Fibroblast of gingiva (primary cell): ENCODE results near the gene ANKRD63.

Source experiments
- DNase-seq: peaks from one replicate; pipeline ENCODE4 v3.0.0-alpha.2; 2011; ENCODE audit warnings: low read depth

The ANKRD63 gene

DNA sequence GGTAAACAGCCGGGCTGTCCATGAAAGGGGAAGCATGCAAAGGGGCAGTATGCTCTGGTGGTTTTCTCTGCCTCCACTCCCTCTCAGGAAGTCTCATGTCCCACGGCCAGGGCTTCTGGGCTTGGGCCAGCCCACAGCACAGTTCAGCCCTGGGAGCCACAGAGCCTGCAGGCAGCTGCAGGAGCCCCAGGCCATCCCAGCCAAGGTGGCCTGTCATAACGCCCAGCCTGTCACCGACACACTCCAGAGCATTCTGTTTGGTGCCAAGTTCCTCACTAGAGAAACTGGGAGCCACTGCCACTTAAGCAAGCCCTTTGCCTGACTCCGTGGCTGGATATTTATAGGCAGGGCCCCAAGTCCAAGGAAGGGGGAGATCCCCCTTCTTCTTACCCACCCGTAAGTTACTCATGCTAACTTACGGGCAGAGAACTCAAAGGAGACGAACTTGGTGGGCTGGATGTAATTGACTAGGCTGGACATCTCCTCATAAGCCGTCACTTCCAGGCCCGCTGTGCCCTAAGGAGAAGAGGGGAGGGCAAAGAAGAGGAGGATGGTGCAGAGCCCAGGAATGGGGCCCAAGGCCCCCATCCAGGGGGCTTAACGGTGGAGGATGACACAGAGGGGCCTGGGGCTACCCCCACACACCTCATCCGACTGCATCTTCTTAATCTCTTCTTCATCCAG, 13.2 kb upstream of the ANKRD63 start:
- DNase-seq = no peak

DNA sequence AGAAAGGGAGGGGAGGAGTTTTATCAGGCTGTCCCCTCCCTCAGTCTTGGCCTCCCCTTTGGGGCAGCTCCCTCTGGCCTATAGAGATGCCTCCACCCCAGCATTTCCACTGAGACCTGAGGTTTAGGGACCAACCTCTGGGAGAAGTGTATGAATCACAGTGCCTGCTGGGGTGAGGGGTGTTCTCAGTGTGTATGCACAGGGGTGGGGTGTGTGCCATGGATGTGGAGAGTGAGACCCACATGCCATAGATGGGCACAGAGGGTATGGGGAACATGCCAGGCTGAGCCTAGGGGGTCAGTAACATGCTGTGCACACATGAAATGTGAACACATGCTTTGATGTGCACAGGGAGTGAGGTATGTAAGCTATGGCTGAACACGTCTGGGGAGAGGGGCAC, 12.4 kb upstream of the ANKRD63 start:
- DNase-seq = no peak

DNA sequence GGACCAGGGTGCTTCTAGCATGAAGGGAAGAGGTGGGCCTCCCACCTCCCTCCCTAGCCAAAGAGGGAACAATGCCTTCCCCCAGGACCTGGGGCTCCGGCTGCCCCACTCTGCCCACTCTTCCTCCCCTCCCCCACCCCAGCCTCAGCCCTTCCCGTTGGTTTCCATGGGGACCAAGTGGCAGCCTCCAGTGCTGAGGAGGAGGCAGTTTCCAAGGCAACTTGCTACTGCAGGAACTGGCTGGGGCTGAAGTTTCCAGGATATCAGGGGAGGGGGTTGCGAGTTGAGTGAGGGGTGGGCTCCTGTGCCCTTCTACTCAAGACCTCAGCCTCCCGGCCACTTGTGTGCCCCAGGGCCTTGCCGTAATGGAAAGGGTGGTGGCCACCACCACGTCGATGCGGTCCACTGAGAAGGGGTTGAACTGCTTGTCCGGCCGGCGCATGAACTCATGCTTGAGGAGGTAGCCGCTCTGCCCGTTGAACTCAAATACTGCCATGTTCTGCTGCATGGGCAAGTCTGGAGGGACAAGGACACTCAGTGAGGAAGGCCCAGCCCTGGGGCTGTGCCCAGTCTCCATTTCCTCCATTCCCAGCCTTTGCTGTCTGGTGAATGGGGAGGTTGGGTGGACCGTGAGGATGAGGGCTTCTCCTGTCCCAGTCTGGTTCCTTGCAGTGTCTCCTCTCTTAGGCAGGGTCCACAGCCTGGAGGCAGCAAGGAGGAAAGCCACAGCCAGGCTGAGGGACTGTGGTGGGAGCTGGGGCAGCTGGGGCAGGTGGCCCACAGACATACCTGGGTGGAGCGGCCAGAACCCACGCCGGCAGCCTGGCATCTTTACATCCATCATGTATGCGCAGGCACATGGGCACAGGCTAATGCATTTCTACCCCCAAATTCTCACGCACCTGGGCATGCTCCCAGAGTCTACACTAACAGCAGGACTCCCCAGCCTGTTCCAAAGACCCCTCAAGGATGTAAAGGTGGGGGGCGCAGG, 11.3 kb upstream of the ANKRD63 start:
- no peak for DNase-seq

DNA sequence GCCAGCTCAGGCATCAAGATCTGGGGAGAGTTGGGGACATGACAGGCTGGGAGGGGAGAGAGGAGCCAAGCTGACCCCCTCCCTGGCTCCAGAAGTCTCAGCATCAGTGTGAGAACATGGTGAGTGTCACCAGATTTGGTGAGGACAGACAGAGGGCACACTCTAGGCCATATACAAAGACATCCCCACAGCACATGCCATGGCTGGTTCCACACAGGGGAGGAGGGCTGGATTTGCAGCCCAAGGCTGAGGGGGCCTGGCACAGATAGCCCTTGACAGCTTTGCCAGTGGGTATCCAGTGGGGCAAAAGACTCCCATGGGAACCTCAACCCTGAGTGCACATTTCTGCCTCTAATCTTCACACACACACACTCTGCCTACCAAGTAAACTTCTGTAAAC, 10.1 kb upstream of the ANKRD63 start:
- no peak for DNase-seq

DNA sequence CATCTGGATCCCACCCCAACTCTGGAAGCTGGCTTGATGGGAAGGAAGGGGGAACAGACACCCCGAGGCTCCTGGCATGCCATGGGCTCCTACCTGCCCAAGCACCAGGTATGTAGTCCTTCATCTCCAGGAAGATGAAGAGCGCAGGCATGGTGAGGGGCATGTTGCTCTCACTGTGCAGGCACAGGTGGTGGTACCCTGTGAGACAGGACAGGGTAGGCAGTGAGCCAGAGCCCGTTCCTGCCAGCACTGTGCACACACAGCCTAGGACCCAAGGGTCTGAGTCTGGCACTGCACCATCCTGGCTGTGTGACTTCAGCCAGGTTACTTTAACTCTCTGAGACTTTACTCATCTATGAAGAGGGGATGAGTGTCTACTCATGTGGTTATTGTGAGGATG, 9.4 kb upstream of the ANKRD63 start:
- no peak for DNase-seq

DNA sequence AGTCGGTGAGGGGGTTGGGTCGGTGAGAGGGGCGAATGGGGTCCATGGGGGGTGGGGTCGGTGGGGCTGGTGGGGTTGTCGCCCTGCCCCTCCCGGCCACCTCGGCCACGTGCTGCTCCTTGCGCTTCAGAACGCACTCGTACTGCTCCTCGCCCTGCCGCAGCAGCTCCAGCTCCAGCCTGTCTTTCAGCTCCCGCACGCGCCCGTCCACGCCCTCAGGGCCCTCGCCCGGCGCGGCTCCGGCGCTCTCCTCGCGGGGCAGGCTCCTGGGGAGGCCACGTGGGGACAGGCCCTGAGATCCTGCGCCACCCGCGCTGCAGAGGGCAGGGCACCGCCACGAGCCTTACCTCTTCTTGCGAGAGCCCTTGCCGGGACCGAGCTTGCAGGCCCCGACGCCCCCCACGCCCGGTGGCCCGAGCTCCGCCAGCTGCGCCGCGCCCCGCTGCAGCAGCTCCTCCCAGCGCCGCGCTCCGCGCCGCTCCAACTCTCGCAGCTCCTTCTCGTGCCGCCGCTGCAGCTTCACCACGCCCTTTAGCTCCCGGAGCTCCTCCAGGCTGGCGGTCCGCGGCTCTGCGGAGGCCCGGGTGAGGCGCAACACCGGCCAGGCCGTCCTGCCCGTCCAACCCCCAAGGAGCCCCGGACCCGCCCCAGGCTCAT, 8.2 kb upstream of the ANKRD63 start:
- peak; percentile 49 for DNase-seq

DNA sequence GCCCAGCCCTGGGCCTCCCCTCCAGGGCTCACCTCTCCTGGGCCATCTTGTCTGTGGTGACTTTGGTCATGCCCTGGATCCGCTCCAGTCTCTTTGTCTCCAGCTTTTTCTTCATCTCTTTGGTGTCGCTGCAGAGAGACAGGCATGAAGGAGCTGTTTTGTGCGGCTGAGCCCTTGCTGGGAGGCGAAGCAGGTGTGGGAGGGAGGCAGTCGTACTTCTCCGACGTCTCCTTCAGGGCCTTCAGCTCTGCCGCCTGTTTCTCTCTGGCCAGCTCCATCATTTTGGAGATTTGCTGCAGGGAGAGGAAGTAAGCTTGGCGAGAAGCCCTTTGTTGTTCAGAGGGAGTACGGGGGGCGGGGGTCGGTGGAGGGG, 7.7 kb upstream of the ANKRD63 start:
- DNase-seq = no peak

DNA sequence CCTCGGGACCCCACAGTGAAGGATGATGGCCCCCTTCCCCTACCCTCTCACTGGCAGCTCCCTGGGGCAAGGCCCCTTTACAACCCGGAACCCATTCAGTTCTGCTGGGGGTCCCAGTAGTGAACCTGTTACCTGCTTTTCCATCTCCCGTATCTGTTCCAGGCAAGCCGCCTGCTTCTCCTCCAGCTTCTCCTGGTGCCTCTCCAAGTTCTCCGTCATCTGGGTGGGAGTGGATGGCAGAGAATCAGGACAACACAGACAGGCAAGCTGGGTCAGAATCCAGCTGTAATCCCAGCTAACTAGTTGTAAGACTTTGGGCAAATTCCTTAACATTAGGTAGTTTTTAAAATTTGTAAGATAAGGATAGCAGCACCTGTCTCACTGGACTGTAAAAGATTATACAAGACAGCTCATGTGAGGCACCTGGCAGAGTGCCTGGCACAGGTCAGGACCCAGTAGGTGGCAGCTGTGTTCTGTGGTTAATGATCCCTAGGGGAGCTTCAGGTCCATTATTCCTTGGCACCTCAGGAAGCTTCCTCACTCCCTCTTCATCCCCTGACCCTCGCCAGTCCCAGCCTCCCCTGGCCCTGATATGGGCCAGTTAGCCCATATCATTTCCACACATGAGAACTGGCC, 6.4 kb upstream of the ANKRD63 start:
- no peak for DNase-seq

DNA sequence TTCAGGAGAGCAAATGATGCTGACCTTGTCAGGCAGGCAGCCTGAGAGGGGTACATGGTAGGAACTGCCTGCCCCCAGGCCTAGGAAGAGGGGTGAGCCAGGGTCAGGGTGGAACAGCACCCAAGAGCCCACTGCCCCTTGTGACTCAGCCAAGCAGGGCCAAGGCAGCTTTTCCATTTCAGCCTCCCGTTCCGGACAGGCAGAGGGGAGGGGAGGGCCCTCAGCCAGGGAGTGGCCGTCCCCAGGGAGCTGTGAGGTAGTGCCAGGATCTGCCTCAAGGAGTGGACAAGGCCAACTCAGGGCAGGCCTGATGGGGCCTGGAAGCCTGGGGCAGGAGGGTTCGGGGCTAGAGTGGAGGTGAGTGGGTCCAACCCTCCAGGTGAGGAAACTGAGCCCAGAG, 5.1 kb upstream of the ANKRD63 start:
- no peak for DNase-seq

DNA sequence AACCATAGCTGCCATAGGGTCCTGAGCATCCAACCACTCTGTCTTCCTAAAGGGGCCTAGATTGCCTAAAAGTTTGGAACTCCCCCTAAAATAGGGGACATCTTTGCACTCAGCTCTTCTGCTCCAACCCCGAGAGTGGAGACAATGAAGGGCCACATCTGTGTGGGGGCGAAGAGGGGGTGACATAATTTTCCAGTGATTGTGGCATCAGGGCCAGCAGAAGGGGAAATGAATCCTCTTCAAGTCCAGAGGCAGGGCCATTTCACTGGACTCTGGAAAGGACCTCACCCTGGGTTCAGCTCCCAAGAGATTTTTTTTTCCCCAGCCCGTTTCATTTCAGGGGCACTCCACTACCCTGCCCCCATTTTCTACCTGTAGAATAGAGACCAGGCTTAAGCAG, 4.6 kb upstream of the ANKRD63 start:
- no peak for DNase-seq

DNA sequence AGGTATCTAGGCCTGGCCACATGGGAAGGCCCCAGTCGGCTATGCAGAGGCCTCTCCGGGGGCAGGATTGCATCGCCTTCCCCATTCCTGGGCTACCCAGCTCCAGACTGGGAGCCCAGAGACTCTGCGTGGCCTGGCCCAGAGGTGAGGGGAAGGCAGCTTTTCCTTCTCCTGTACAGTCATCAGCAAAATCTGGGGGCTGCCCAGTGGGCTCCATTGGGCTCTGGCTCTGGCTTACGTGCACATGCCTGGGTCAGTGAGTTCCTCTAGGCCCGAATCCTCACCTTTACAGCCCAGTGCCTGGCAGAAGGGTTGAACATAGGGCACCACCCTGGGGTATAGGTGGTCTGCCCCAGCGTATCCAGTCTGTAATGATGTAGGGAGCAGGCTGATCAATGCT, 3.9 kb upstream of the ANKRD63 start:
- DNase-seq = no peak

DNA sequence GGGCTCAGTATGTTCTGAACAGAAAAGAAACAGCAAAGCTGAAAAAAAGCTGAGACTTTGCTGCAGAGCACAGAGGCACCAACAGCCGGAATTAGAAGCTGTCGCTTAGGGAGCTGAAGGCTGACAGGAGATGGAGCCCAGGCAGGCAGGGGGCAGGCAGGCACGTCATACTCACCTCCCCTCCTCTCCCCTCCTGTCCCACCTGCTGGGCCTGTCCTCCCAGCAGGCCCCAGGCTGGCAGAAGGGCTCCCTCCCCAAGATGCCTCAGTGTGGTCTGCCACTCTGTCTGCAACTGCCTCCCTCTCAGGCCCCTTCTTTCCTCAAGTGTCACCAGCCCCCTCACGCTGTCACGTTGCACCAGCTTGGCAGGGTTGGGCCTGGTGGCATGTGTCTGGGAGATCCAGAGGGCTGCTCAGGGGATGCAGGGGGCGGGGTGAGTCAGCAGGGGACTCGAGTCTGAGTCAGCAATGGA, 3.2 kb upstream of the ANKRD63 start:
- no peak for DNase-seq

DNA sequence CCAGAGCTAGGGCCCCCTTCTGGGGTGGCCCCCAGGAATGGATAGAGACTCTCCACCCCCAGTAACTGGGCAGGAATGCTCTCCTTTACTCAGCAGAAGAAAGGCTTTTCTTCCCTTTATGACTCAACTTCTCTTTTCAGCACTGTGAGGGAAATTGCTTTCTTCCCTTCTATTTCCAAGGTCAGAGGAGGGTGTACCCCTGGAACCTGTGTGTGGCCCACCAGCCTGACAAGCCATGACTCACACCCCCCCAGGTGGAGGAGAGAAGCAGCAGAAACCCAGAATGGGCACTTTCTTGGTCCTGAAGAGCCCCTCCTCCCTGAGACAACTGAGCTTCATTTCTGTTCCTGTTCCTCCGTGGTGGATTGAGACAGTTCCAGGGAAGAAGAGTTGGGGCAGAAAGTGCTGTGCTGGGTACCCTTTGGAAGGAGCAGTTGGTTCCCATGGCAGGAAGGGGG, 2.7 kb upstream of the ANKRD63 start:
- no peak for DNase-seq

DNA sequence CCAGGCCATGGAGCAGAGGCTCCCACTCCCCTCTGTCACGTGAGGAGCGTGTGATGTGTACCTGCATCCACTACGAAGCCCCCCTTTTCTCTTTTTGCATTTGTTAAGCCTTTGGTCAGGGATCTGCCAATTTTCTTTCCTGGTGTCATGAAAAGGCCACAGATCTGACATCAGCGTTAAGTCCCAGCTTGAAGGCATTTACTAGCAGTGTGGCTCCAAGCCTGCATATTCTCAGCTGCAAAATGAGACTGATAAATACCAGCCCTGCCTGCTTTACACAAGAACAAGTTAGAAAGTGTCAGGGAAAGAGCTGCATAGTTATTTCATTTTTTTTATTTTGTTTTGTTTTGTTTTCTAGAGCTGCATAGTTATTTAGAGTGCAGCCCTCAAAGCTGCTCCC, 2.3 kb upstream of the ANKRD63 start:
- DNase-seq = peak; percentile 29

DNA sequence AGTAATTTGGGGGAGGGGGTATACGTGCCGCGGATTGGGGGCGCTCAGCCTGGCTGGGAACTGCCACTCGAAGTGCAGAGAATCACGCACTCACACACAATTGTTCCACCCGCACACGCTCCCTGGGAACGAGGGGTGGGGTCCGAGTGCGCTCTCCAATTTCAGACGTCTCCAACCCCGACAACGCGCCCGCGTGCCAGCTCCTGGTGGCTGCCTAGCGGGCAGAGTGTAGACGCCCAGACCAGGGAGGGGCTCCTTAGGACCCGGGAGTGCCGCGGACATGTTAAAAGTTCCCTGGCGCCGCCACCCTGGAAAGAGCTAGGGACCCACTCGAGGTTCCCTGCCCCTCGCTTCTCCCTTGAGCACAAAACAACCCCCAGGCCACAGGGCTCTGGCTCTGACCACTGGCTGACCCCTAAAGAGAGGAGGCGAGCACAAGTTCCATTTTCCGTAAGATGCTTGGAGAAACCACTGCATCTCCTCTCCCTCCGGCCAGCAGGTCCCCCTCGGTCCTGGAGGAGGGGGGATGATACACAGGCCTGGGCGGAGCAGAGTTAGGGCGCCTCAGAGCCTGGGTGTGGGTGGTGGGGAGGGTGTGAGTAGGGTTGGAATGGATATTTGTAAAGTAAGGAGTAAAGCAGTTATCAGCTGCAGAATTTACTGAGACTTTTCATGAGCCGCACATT, 894 bp upstream of the ANKRD63 start:
- no peak for DNase-seq

DNA sequence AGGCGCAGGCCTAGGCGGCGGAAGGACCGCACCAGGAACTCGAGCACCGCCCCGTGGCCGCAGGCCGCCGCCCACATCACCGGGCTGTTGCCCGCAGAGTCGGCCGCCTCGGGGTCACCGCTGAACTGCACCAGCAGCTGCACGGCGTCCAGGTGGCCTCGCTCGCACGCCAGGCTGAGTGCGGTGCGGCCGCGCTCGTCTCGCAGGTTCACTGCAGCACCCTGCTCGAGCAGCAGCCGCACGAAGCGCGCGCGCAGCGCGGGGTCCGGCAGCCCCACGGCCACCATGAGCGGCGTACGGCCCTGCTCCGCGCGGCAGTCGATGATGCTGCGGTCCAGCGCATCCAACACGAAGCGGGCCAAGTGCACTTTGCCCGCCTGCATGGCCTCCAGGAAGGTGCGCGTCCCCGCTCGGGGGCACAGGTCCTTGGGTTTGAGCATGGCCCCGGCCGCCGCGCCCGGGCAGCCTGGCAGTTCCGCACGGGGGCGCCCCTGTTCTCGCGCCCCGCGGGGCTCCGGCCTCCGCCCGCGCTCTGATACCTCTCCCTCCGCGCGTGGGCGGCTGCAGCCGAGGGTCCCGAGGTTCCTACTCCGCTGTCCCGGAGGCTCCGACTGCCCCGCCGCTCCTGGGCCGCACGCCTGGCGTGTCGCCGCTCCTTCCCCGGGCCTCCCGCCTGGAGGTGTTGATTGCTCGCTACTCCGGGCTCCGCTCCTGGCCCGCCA, 556 bp downstream of the ANKRD63 start:
- DNase-seq = no peak

DNA sequence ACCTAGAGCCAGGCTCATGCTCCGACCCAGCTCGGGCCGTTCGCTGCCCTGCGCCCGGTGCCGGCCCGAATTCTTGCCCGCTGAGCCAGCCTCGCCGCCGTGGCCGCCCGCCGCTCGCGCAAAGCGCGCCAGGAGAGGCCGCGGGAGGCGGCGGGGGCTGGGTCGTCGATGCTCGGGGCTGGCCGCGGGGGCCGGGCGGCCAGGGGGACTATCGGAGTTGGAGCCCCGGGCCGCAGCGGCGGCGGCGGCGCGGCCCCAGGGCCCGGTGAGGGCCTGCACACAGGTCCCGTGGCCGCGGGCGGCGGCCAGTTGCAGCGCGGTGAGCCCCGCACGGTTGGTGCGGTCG, 1.1 kb downstream of the ANKRD63 start:
- no peak for DNase-seq

DNA sequence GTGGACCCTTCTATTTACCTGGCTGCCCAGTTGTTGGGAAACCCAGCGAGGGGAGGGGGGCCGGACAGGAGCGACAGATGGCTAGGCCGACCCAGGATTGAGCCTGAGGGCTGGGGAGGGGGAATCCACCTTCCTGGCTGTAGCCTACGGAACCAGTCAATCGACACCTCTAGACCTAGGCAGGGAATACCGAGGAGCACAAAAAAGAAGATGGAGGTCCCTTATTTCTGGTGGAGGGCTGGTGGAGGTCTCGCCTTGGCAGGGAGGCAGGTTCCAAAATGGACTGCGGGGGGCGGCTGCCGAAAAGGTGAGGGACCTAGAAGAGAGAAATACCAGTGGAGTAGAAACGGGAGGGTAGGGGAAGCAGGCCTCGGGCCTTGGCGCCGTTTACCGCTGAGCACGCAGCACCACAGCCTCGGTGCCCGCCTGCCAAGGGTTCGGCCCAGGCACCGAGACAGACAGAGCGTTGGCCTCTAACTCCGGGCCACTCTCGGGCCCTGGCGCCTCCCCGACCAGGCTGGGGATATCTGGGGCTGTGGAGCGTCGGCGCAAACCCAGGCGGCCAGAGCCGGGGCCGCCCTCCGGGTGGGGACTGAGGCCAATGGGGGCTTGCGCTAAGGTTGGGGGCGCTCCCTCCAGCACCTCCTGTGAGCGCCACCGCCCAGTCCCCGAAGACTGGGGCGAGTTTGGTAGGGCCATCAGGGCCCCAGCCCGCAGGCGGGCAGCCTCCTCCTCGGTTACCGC, 1.6 kb downstream of the ANKRD63 start:
- DNase-seq = no peak

DNA sequence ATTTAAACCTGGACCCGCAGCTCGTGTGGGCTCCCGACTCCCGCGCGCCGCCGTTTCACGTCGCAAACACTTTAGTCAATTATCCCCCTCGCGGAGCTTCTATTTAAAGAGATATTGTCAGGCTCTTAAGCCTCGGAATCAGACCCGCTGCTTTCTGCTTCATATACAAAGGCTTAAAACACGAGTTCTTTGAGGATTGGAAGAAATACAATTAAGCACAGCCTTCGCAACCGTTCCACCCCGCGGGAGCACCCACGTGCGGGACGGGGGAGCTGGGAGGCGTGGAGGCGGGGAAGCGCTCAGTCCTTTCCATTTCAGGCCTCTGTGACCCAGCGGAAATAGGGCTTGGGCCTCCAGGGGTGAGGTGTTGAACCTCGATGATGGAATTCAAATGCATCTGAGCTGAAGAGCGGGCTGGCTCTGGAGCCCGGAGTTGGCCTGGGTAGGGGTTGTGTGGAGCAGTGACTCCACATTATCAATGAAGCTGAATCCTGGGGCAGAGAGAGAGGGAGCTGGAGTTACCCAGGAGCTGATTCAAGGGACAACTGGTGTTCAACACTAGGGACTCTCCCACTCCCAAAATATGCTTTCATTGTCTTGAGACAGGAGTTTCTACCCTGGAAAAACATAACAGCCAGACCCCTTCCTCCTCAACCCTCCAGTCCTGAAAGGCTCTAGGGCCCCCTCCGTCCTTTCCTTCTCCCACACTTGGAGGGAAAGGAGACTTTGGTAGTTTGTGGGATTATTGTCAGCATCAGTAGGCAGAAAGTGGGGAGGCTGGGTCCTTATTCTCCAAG, 2.4 kb downstream of the ANKRD63 start:
- no peak for DNase-seq
